NCI-H748 treated with DMSO at 0.1 percent for 48 hours (cell line): ENCODE results near the gene EEA1.
"Not testable (repeated sequence)": the region's sequence is repeated elsewhere in the genome, so short reads cannot be mapped to it uniquely, and the experiment has no call there.

Experiments used
- DNase-seq: peaks from one replicate; lab custom pipeline; 2025; lab: John Stamatoyannopoulos, UW

The EEA1 gene

DNA sequence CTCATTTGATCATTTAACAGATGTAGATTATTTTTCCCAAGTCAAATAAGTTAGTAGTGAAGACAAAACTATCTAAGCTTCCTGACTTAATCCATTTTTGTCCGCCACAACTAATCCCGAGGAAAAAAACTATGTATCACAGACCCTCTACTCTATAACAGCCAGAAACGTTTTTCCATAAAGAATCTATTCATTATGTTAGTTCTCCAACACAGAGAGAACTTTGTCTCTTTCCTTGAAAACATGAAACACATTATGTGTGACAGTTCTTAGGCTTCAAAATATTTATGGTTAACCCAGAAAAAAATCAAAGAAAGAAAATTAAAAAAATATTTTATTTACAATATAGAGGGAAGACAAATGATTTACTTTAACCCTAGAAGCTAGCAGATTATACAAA is 126.2 kb downstream of the EEA1 start:
- no peak for DNase-seq

DNA sequence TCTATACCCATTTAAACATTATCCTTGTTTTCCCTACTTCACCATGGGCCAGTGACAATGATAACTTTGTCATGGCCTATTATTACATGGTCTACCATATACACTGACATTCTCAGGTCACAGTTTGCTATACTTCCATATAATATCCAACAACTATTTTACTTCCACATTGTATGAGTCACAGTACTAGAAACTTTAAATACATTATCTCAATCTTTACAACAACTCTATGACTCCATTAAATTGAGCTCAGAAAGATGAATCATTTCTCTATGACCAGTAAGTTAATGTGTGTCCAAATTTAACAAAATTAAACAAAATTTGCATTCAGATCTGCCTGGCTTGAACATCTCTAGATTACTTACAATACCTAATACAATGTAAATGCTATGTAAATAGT is 132.4 kb downstream of the EEA1 start:
- DNase-seq: no peak

DNA sequence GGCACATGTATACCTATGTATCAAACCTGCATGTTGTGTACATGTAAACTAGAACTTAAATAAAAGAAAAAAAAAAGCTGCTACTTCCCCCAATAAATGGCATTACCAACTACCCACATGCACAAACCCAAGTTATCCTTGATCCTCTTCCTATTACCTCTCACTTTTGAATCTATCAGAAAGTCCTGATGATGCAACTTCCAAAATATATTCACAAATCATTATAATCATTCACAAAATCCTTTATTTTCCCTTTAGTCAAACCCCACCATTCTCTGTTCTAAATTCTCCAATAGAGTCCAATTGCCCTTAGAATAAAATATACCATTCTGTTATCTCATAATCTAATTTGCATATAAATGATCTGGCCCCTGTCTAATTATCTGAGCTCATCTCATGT is 134.3 kb downstream of the EEA1 start:
- no peak for DNase-seq

DNA sequence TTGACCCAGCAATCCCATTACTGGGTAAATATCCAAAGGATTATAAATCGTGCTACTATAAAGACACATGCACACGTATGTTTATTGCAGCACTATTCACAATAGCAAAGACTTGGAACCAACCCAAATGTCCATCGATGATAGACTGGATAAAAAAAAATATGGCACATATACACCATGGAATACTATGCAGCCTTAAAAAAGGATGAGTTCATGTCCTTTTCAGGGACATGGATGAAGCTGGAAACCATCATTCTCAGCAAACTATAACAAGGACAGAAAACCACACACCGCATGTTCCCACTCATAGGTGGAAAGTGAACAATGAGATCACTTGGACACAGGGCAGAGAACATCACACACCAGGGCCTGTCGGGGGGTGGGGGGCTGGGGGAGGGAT is 134.7 kb downstream of the EEA1 start:
- not testable (repeated sequence) for DNase-seq

DNA sequence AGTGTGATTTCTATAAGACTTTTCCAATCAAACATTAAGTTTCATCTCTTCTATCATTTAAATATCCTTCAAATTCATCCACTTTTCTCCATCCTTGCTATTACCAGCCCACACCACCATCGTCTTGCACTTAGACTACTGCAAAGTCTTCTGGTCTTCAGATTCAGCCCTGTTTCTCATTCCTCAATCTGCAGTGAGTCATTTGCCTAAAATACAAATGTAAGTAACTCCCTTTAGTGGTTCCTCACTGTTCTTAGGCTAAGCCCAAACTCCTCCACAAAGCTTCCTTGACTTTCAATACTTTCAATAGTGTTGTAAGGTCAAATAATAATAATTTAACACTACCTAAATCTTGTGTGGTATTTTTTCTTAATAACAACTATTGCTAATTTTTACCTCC is 143.1 kb downstream of the EEA1 start:
- DNase-seq: no peak

DNA sequence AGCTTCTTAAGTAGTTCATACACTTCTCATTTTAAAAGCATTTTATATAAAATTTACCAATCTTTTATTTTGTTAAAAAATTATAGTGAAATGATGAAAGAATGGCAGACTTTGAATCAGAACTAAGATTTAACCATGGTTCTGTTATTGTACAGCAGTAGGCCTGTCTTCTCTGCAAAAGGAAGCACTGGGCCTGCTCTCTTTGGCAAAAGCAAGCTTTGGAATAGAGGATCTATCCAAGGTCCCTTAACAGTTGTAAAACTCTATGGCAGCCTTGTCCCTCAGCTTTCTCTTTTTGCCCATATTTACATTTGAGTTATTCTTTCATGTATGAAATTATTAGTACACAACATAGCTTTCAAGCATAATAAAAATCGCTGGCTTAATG is 143.5 kb downstream of the EEA1 start:
- DNase-seq: no peak

DNA sequence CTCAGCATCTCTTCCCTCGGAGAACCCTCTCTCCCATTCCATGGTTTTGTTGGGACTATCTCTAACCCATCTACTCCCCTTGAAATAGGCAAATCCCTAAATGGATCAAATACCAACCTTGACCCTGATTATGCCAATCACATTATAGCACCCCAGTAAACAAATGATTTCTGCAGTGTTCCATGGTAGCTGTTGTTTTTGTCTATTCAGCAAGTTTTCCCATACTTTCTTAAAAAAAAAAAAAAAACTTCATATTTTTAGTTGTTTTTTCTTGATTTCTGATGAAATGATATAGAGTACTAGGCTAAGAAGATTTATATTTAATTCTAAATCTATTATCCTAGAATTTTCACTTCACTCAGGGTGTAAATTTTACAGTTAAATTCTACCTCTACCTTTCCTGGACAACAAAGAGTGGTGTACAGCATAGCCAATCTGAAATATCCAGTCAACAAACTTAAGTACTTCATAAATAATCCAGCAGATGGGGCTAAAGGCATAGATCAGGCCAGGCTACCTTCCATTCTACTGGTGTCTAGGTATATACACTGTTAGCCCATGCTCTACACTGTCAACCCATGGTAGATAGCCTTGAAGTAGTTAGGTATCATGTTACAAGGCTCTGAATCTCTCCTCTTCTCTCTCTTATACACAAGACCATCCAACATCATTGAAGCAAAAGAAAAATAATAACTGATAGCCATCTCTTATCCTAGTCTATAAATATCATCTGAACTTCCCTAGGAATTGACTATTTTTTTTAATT is 144.1 kb downstream of the EEA1 start:
- peak; percentile 95 for DNase-seq

DNA sequence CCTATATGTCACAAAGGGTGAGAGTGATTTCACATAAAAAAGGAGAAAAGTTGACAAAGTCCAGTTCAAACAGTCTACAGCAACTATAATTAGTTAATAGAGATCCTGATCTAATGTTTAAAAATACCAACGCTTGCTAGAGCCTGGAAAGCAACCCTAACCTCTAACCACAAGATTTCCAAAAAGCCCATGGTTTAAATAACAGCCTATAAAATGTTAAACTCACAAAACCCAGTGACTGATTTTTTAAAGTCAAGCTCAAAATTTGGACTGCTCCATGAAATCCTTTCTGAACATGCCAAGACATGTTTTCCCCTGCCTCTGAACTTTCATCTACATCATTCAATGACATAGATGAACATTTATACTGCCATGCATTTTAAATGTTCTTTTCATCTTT is 144.7 kb downstream of the EEA1 start:
- no peak for DNase-seq

DNA sequence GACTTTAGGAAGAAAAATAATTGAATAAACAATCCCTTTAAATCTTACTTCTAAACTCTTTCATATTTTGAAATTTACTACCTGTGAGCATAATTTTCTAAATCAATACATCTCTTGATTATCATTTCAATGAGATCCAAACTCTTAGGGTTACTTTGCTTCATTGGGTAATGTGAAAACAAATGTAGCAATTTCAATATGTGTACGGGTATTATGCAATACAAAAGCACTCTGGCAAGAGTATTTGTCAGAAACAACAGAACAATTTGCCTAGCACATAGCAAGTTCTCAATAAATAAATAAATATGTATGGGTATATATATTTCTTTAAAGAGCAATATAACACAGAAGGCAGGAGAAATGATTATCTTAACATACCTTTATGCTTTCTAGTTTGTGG is 149.2 kb downstream of the EEA1 start:
- no peak for DNase-seq

DNA sequence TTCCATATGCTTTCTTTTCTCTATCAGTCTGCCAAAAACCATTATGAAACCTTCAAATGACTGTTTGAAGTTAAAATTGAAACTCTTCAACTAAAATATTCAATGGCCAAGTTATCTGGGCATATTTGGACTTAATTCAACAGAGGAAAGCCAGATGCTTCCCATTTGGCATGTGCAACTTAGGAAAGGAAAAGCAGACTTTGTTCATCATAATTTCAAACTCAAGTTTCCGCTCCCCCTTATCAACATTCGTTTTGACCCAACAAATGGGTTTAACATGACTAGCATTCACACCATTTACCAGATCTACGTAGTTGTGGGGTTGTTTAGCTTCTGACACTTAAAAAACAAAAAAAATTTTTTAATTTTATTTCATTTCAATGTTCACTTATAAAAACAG is 150.6 kb downstream of the EEA1 start:
- no peak for DNase-seq

DNA sequence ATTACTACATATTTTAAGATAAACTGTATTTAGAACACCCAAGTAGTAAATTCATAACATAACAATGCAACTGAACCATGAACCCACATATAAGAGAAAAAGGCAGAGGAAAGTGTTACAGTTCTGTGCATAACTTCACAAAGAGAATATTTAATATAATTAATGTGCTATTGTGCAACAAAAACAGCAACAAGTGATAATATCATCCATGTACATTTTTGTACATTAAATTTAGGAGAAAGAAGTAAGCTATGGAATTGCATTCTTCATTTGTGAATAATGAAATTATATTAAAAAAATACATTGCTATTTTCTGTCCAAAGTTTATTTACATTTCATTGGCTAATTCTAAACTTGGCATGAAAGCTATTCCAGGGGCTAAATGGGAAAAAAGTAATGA is 153.7 kb downstream of the EEA1 start:
- no peak for DNase-seq

DNA sequence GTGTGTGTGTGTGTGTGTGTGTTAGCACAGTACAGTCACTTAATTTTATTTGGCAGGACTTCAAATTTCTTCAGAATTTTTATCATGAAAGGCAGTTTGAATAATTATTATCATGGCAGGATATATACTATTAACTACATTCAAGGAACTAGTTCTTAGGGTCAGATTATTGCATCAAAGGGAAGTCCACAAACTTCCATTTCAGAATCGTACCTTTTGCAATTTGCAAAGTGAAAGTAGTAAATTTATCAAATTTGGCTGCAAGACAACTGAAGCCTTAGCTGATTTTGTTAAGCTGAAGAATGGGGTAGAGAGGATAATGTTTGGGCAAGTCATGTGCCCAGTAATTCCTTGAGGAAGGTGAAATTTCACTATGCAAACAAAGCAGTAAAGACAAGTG is 158.1 kb downstream of the EEA1 start:
- no peak for DNase-seq

DNA sequence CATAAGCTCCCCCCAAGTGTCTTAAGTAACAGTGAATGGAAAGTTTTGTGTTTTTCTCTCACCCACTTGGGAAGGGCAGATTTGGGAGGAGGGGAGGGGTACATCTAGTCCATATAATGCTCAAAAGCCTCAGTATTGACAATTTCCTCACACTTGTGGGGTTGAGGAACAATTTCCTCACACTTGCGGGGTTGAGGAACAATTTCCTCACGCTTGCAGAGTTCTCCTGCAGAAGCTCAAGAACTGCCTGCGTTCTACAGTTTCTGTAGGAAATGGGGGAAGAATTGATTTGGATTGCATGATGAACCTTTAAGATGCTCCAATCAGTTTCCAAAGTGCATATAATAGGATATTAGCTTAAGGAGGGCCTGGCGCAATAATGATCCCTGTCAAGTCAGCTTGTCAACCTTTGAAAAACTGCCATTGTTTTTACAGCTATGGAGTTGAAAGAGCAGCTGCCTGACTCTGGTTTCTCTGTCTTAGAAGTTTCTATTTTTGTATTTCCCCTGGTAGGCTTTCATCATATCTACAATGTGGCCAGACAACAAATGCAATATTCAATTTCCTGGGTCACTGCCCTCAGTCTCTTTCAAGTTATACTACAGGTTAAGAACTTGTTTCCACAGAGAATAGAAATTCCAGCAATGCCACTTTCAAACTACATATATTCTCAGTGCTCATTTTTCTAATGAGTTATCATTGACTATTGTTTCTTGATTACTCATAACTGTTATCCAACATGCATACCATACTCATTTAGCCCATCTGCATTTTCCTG is 159.8 kb downstream of the EEA1 start:
- no peak for DNase-seq

DNA sequence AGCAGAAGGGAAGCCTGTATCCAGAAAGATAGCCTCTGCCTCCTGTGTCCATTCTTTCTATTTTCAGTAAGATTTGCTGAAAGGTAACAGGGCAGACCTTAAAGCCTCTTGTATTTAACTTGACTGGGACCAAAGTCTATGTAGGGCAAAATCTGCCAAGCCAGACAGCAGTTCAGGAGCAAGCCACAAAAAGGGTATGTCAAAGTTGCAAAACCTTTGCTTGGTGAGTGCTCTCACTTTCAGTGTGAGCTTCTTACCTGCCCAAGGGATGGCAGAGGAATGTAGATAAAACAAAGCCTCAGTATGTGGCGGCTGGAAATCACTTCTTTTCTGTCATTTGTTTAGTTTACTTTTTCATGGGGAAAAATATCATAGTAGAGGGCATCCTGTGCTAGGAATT is 163.2 kb downstream of the EEA1 start:
- no peak for DNase-seq

DNA sequence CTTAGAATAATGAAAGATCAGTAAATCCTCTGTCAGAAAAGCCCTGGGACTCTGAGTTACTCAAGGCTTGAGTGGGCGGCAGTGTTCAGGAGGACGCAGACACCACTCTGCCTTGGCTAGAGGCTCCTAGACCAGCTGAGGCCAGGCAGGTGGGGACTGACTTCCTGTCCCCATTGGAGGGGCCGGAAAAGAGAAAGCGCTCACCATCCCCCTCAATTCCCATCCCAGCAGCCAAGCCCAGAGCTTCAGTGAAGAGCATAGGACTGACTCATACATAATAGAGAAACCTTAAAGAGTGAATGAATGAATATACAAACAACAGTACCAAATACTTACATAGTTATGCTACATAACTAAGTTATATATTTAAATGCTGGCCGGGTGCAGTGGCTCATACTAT is 164.3 kb downstream of the EEA1 start:
- DNase-seq: no peak

DNA sequence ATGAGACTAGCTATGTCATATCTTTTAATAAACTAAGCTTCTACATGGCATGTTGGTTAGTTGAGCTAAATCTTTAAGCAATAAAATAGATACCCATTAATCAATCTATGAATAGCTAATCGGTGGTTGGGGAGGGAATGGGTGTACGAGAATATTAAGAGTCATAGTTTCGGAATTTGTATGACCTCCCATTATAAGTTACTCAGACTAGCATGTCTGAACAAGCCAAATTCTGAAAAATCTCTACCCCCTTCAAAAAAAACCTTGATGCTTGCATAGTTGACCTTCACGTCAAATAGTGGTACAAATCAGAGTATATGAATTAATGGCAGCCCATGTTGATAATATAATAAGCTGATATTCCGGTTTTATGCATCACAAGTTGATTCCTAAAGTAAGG is 166.3 kb downstream of the EEA1 start:
- no peak for DNase-seq

DNA sequence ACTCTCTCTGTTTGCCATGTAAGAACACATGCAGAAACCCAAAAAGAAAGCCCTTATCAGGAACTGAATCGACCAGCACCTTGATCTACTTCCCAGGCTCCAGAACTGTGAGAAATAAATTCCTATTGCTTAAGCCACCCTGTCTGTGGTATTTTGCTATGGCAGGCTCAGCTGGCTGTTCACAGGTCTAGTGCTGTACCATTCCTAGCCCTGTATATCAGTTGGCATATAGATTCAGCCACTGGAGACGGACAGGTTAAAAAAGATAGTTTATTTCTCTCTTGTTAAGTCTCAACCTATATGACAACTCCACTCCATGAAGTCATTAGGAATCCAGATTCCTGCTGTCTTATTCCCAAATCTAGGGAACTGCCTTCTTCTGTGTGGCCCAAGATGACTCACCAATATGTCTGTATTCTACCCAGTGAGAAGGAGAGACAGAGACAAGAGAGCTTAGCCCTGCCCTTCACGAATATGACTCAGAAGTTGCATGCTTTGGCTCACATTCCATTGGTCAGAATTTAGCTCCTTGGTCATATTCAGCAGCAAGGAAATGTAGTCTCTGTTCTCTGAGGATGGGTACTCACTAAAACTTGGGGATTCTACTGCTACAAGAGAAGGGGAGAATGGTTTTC is 169.3 kb downstream of the EEA1 start:
- DNase-seq: no peak

DNA sequence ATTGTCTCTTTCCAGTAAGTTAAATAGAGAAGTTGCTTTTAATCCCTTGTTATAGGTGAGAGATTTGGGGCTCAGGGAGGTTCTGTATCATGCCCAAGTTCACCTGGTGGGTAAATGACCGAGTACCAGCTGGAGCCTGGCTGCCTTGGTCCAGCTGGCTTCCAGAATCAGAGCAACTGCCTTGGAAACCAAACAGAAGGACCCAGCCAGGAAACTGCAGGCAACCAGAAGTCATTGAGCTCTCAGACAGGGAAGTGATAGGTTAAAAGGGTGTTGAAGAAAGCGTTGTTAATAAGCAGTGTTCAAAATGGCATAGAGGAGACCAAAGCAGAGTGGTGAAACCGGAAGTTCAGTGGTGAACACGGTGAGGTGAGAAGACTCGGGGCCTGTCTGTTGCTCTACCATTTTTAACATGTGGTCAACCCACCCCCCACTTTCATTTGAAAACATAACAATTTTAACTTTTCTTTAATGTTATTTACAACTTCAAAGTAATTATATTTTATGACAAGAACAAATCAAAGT is 171.4 kb downstream of the EEA1 start:
- DNase-seq: no peak

DNA sequence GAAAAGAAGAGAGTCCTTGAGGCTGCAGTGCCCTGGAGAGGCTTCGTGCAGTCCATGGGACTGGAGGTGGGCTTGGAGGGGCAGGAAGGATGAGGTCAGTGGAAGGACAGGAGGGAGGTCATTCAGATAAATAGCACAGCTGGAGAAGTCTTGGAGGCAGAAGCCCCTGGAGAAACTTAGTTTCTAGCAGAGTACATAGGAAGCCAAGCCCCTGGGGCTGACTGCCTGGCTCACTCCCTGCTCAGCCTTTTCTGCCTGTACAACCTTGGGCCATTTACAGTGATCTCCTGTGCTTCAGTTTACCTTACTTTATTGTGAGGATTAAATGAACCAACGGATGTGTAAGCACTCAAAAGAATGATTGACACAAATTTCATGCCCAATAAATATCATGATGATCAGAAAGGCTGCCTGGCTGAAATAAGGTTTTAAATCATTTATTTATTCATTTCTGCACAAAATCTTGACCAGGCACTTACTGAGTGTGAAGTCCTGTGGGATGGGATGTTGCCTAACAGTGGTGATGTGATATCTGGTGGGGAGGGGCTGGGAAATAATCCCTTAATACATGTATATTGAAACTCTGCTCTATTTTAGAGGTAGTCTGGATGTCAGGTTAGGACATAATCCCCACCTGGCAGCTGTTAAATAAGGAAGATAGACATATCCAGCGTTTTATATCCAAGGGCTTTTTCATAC is 172.0 kb downstream of the EEA1 start:
- DNase-seq: no peak

DNA sequence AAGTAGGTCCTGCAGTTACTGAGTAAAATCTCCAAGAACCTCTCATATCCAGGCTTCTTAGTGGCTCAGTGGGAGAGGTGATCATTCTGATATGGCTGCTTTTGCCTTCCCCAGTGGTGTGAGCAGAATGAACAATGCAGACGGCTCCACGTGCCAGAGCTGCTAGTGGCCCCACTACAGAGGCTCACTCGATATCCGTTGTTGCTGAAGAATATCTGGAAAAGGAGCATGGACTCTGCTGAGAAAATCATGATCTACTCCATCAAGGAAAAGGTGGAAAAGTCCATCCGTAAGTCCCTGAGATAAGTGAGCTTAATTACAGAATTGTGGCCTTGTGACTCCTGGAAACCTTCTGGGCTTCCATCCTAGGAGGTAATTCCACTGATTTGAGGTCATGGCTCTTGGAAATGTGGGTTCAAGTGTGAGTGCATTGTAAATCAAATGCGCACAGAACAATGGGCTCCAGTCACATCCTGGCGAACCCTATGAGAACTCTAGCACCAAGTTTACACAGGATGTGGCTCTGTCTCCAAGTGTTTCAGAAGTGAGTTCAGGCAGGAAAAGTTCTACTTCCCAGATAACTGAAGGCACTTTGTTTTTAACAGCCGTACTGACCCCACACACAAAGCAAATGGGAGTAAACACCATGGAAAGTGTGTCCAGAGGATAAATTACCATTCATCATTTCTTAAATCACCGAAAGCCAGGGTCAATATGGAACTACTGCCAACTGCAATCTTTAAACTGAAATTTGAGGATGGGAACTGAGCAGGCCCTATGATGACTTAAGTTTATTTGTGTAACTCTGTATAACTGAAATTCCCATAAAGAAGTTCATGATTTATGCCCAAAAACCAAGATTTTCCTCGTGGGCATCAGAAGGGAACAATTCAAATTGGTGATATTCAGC is 174.9 kb downstream of the EEA1 start:
- no peak for DNase-seq

DNA sequence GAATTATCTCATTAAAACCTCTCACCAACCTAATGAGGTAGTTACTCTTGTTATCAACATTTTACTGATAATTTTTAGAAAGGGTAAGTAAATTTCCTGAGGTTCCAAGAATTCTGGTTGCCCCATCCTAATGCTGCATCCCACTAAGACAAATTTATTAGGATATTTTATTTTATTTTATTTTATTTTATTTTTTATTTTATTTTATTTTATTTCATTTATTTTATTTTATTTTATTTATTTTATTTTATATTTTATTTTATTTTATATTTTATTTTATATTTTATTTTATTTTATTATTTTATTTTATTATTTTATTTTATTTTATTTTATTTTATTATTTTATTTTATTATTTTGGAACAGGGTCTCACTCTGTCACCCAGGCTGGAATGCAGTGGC is 179.4 kb downstream of the EEA1 start:
- not testable (repeated sequence) for DNase-seq
